Right atrium auricular region (tissue), 2 donors: ENCODE measurements around the gene PSAT1. TPM values are rescaled to one million over a fixed set of nuclear protein-coding genes. Genes with fewer than 3 reads are reported as not detected.

Source experiments
- DNase-seq: peaks from one replicate; pipeline ENCODE4 v3.0.0-alpha.2; 2019; ENCODE audit warnings: low spot score
- H3K27ac ChIP-seq, 2 donors: fragments of 200-600 bp; sonication (generic); 1 replicate in 1 of 2; 2 replicates in 1 of 2; pipeline ENCODE4 v1.5.1; 2016 to 2019
- H3K27me3 ChIP-seq, 2 donors: fragments of 200-600 bp; sonication (generic); one replicate each; pipeline versions ENCODE4 v1.5.1 to v1.6.0; 2017 to 2019
- H3K36me3 ChIP-seq: fragments of 200-600 bp; sonication (generic); one replicate; pipeline ENCODE4 v1.5.1; 2016
- H3K4me1 ChIP-seq, 2 donors: fragments of 200-600 bp; sonication (generic); one replicate each; pipeline versions ENCODE4 v1.5.1 to v1.6.0; 2017 to 2019
- H3K4me3 ChIP-seq, 2 donors: fragments of 200-600 bp; sonication (generic); 1 replicate in 1 of 2; 2 replicates in 1 of 2; pipeline ENCODE4 v1.5.1; 2017 to 2019; ENCODE audit warnings: mild to moderate bottlenecking in 1 of 2, moderate library complexity in 1 of 2
- H3K9me3 ChIP-seq, 2 donors: fragments of 200-600 bp; sonication (generic); one replicate each; pipeline ENCODE4 v1.5.1; 2019
- total RNA-seq, 2 donors: library from RNA; depleted of rRNA; stranded (reverse); fragments of >200 nt; gene quantifications; one replicate each; pipeline ENCODE4 v1.1.0, GENCODE V29; 2016
- TF ChIP-seq, protein P1 (sequence below), 2 donors: fragments of 200-600 bp; sonication (generic); IDR thresholded peaks; one replicate each; pipeline ENCODE4 v1.5.1; 2019; ENCODE audit warnings: antibody characterized with exemption in 2 of 2

The PSAT1 gene
- total RNA-seq, 2 donors from 2014 or later = 0.31 to 0.78 TPM

DNA sequence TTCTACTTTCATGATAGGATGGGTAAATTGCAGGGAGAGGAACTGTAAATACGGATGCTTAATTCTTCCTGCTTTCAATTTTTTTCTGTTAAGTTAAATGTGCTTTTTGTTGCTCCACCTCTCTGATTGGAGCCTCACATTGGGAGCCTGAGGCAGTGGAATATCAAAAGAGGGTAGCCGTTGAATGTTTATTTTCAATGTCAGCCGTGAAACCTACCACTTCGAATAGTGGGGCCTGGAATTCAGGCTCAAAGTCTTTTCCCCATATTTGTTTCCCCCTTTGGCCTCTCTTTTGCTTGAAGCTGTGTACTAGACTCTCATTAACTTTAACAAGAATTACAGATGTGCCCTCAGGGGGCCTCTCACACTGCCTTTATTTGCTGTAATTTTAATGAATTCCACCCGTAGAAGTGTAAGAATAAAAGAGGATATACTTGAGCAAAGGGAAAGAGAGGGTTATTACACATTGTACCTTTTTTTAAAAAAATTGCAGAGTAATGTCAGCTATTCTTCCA lies 29.0 kb downstream of the PSAT1 start:
- H3K27ac ChIP-seq = no peak overlapping the region
- H3K4me3 ChIP-seq = no peak overlapping the region

DNA sequence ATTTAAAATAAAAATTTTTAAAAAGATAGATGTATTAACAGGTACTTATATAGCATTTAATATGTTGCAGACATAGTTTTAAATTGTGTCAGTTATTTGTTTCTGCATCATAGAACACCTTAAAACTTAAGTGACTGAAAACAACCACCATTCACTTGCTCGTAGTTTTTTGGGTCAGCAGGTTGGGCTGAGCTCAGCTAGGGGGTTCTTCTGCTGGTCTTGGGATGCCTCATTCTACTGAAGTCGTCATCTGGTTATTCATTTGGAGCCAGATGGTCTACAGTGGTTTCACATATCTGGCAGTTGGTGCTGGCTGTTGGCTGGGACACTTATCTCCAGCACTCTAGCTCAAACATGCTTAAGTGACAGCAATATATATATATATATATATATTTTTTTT lies 29.6 kb downstream of the PSAT1 start:
- TF ChIP-seq, protein P1, sequence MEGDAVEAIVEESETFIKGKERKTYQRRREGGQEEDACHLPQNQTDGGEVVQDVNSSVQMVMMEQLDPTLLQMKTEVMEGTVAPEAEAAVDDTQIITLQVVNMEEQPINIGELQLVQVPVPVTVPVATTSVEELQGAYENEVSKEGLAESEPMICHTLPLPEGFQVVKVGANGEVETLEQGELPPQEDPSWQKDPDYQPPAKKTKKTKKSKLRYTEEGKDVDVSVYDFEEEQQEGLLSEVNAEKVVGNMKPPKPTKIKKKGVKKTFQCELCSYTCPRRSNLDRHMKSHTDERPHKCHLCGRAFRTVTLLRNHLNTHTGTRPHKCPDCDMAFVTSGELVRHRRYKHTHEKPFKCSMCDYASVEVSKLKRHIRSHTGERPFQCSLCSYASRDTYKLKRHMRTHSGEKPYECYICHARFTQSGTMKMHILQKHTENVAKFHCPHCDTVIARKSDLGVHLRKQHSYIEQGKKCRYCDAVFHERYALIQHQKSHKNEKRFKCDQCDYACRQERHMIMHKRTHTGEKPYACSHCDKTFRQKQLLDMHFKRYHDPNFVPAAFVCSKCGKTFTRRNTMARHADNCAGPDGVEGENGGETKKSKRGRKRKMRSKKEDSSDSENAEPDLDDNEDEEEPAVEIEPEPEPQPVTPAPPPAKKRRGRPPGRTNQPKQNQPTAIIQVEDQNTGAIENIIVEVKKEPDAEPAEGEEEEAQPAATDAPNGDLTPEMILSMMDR (IDR thresholded peaks at IDR 0.05) = no peak
- H3K4me1 ChIP-seq = no peaks in the 10 kb centered on the region
- no peak overlapping the region for H3K4me3 ChIP-seq
- no peak for DNase-seq
- H3K27me3 ChIP-seq = no peaks in the 10 kb centered on the region
- H3K9me3 ChIP-seq = no peaks in the 10 kb centered on the region
- H3K27ac ChIP-seq = no peak overlapping the region
- no peaks in the 10 kb centered on the region for H3K36me3 ChIP-seq

More for the DNA sequence above, 29.0 kb downstream of the PSAT1 start:
- DNase-seq = no peak
- Histone ChIP-seq H3K36me3 (no peaks in the 10 kb centered on the region), H3K9me3 (no peaks in the 10 kb centered on the region), H3K4me1 (no peaks in the 10 kb centered on the region), H3K27me3 (no peaks in the 10 kb centered on the region)
- TF ChIP-seq, protein P1 (IDR thresholded peaks at IDR 0.05) = no peak

DNA sequence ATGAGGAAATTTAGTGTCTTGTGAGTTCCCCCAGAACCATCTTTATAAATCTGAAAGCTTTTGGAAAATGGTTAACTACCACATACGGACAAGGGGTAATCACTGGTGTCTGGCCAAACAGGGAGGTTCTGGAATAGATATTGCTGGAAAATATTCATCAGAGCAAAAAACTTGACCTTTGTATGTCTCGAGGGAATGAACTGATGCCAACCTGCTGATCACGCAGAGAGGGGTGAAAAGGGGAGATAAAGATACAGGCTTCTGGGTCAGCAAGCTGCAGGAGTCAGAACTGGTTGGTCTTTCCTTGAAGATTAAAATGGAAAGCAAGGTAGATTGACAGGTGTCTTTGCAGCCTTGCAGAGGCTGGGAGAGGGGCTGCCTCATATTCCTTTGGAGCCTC lies 35.5 kb downstream of the PSAT1 start:
- TF ChIP-seq, protein P1 (IDR thresholded peaks at IDR 0.05) = no peak
- Histone ChIP-seq H3K27me3 (no peaks in the 10 kb centered on the region), H3K9me3 (no peaks in the 10 kb centered on the region), H3K4me1 (no peaks in the 10 kb centered on the region), H3K36me3 (no peaks in the 10 kb centered on the region), H3K4me3 (no peak overlapping the region), H3K27ac (no peak overlapping the region)
- DNase-seq = no peak

DNA sequence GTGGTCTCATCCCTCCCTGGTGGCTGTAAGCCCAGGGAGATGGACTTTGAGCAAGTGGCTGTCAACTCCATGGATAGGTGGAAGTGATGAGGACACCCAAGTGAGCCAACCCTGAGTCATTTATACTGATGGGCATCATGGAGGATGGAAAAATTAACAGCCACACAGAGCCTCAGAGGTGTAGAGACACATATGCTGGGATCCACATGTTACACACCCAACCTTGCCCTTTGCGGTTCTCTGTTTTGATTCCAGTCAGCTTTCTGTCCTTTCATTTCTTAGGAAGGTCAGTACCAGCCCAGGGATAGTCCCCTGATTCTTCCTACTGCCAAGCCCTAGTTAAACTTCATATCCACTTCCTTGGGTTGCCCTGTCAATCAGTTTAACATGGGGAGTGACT lies 51.9 kb downstream of the PSAT1 start:
- no peak overlapping the region for H3K27ac ChIP-seq
- no peaks in the 10 kb centered on the region for H3K36me3 ChIP-seq
- no peaks in the 10 kb centered on the region for H3K27me3 ChIP-seq
- TF ChIP-seq, protein P1 (IDR thresholded peaks at IDR 0.05) = no peak
- no peak for DNase-seq
- H3K4me1 ChIP-seq = no peaks in the 10 kb centered on the region
- no peak overlapping the region for H3K4me3 ChIP-seq
- H3K9me3 ChIP-seq = no peaks in the 10 kb centered on the region

DNA sequence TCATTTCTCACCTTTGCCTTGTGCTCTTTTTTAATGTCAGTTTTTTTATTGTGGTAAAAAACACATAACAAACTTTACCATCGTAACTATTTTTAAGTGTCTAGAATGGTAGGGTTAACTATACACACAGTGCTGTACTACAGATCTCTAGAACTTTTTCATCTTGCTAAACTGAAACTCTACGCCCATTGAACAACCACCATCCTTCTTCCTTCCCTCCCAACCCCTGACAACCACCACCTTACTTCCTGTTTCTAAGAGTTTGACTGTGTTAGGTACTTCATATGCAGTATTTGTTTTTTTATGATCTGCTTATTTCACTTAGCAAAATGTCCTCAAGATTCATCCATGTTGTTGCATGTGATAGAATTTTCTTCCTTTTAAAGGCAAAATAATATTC lies 54.9 kb downstream of the PSAT1 start:
- H3K36me3 ChIP-seq = no peaks in the 10 kb centered on the region
- no peak overlapping the region for H3K27ac ChIP-seq
- H3K9me3 ChIP-seq = no peaks in the 10 kb centered on the region
- no peaks in the 10 kb centered on the region for H3K27me3 ChIP-seq
- no peak for DNase-seq
- H3K4me3 ChIP-seq = no peak overlapping the region
- TF ChIP-seq, protein P1 (IDR thresholded peaks at IDR 0.05) = no peak
- H3K4me1 ChIP-seq = no peaks in the 10 kb centered on the region

DNA sequence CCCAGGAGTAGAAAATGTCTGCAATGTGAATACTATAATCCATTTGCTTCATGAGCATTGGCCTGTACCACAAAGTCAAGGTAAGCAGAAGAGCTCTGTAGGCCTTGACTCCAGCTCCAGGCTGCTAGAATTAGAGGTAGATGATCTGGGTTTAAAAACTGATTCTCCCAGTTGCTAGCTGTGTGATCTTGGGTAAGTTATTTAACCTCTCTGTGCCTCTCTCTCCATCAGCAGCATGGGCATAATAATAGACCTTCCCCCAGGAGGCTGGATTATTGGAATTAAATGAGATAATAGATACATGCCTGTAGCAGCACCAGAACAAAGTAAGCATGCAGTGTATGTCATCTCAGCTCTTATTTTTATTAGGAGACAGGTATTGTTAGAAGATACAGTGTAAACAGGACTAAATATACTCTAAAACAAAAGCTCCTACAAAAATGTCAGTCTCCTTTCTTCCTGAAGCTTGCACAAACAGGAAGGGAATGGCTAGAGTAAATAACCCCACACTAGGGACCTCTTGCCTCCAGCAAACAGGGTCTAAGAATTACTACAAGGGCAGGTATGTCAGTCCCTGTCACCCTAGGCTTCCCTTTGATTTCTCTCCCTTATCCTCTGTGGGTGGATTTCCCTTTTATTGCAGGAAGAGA lies 57.5 kb downstream of the PSAT1 start:
- Histone ChIP-seq H3K4me1 (no peaks in the 10 kb centered on the region), H3K27me3 (no peaks in the 10 kb centered on the region), H3K36me3 (no peaks in the 10 kb centered on the region), H3K27ac (no peak overlapping the region), H3K4me3 (no peak overlapping the region), H3K9me3 (no peaks in the 10 kb centered on the region)
- no peak for DNase-seq
- TF ChIP-seq, protein P1 (IDR thresholded peaks at IDR 0.05) = no peak
